A549 (cell line): ENCODE data around the gene TRIM38. TPM values are rescaled to one million over a fixed set of nuclear protein-coding genes. Genes with fewer than 3 reads are reported as not detected.
A peak's percentile ranks its signal among the peaks of the same experiment; 100 is the strongest.

Experiments used
- ATAC-seq, 2 experiments: fragments of 200-7000 bp in 1 of 2; fragments of >200 bp in 1 of 2; cut with Nextera tagmentation in 1 of 2; cut with Tn5 transposase in 1 of 2; 3 replicates each; pipeline versions ENCODE4 v1.8.0 to v1.9.1; 2018 to 2020; ENCODE audit warnings: mild to moderate bottlenecking in 1 of 2, moderate library complexity in 1 of 2
- CTCF ChIA-PET: fragments of 300-600 bp; sonication (Branson Sonifier 250); formaldehyde crosslinking; extraction: SDS; loops from one replicate; lab custom pipeline; 2021; ENCODE audit warnings: antibody characterized with exemption, inconsistent platforms; lab: Yijun Ruan, JAX
- POLR2A ChIA-PET: fragments of 350-600 bp; formaldehyde crosslinking; extraction: SDS; loops from one replicate; lab custom pipeline; 2021; ENCODE audit warnings: antibody characterized with exemption, inconsistent platforms; lab: Yijun Ruan, JAX
- DNase-seq, 2 experiments: peaks; one replicate each; pipeline versions ENCODE4 v3.0.0 to v3.0.0-alpha.2; 2011 to 2016; ENCODE audit warnings: low read depth in 1 of 2, low spot score in 1 of 2
- FAIRE-seq: peaks from 2 replicates; lab custom pipeline; 2011; peaks lifted over from hg19 to GRCh38; lab: Jason Lieb, UNC
- H3K27ac ChIP-seq, 2 experiments: fragments of >200 bp; sonication (Bioruptor Twin); formaldehyde crosslinking; 3 replicates each; pipeline ENCODE4 v1.5.1; 2016 to 2017
- H3K4me1 ChIP-seq: fragments of >200 bp; sonication (Bioruptor Twin); formaldehyde crosslinking; 3 replicates; pipeline ENCODE4 v1.6.1; 2016
- H3K4me2 ChIP-seq: fragments of >200 bp; sonication (Bioruptor Twin); formaldehyde crosslinking; 3 replicates; pipeline ENCODE4 v1.6.1; 2016
- H3K4me3 ChIP-seq: fragments of >200 bp; sonication (Bioruptor Twin); formaldehyde crosslinking; 3 replicates; pipeline ENCODE4 v1.5.1; 2016
- H3K9me3 ChIP-seq: fragments of >200 bp; sonication (Bioruptor Twin); formaldehyde crosslinking; 3 replicates; pipeline ENCODE4 v1.6.1; 2016
- ATOH8 ChIP-seq: fragments of 250-450 bp; sonication (Bioruptor Pico); IDR thresholded peaks from 2 replicates; pipeline ENCODE4 v1.5.0; 2020; ENCODE audit warnings: low read depth, mild to moderate bottlenecking, moderate library complexity
- BCL3 ChIP-seq: fragments of >200 bp; sonication (Bioruptor Twin); formaldehyde crosslinking; IDR thresholded peaks from 3 replicates; pipeline ENCODE4 v1.6.1; 2016
- BHLHE40 ChIP-seq: IDR thresholded peaks from 2 replicates; pipeline ENCODE4 v1.6.1; 2012; ENCODE audit warnings: low read depth, low read length, inconsistent platforms
- CBX8 ChIP-seq: fragments of 200-600 bp; sonication (generic); IDR thresholded peaks from 2 replicates; pipeline ENCODE4 v1.6.1; 2016
- CEBPB ChIP-seq, 2 experiments: fragments of >200 bp in 1 of 2; sonication (Bioruptor Twin) in 1 of 2; formaldehyde crosslinking in 1 of 2; IDR thresholded peaks; 2 replicates each; pipeline ENCODE4 v1.6.1; 2012 to 2016
- CTCF ChIP-seq: fragments of >200 bp; sonication (Bioruptor Twin); formaldehyde crosslinking; IDR thresholded peaks from 3 replicates; pipeline ENCODE4 v1.5.1; 2016
- E2F6 ChIP-seq: IDR thresholded peaks from 2 replicates; pipeline ENCODE4 v1.6.1; 2012; ENCODE audit warnings: low read depth, borderline replicate concordance
- HES2 ChIP-seq: fragments of >200 bp; sonication (Bioruptor Twin); formaldehyde crosslinking; IDR thresholded peaks from 2 replicates; pipeline ENCODE4 v1.6.1; 2016
- HOXB13 ChIP-seq: fragments of 250-450 bp; sonication (Bioruptor Pico); IDR thresholded peaks from 2 replicates; pipeline ENCODE4 v1.5.0; 2020; ENCODE audit warnings: low read depth, mild to moderate bottlenecking, moderate library complexity
- JUN ChIP-seq, 2 experiments: fragments of >200 bp; sonication (Bioruptor Twin); formaldehyde crosslinking; IDR thresholded peaks; 2 replicates in 1 of 2; 3 replicates in 1 of 2; pipeline ENCODE4 v1.6.1; 2016 to 2017
- KDM1A ChIP-seq: fragments of 200-600 bp; sonication (generic); IDR thresholded peaks from 2 replicates; pipeline ENCODE4 v1.6.1; 2016; ENCODE audit warnings: low read depth, mild to moderate bottlenecking
- MYC ChIP-seq: IDR thresholded peaks from 2 replicates; pipeline ENCODE4 v1.6.1; 2012; ENCODE audit warnings: mild to moderate bottlenecking, inconsistent platforms, low read length, improper control_type of control experiment, borderline replicate concordance
- NR3C1 ChIP-seq: fragments of >200 bp; sonication (Bioruptor Twin); formaldehyde crosslinking; IDR thresholded peaks from 3 replicates; pipeline ENCODE4 v1.6.1; 2017
- PBX3 ChIP-seq: IDR thresholded peaks from 2 replicates; pipeline ENCODE4 v1.6.1; 2012
- POLR2A ChIP-seq: IDR thresholded peaks from 2 replicates; pipeline ENCODE4 v1.6.1; 2012; ENCODE audit warnings: mild to moderate bottlenecking, low read length
- RAD21 ChIP-seq, 2 experiments: fragments of >200 bp in 1 of 2; sonication (Bioruptor Twin) in 1 of 2; formaldehyde crosslinking in 1 of 2; IDR thresholded peaks in 1 of 2; conservative IDR thresholded peaks in 1 of 2; 2 replicates in 1 of 2; 3 replicates in 1 of 2; pipeline ENCODE4 v1.6.1; 2012 to 2018; ENCODE audit warnings: inconsistent platforms in 1 of 2
- RCOR1 ChIP-seq: fragments of 150-350 bp; IDR thresholded peaks from 2 replicates; pipeline ENCODE4 v1.6.1; 2014; ENCODE audit warnings: antibody characterized with exemption, low read length, low read depth
- RFX5 ChIP-seq: fragments of 450-650 bp; IDR thresholded peaks from 2 replicates; pipeline ENCODE4 v1.7.1; 2014; ENCODE audit warnings: antibody characterized with exemption, mild to moderate bottlenecking, moderate library complexity
- RNF2 ChIP-seq: fragments of 200-600 bp; sonication (generic); IDR thresholded peaks from 2 replicates; pipeline ENCODE4 v1.6.1; 2016; ENCODE audit warnings: low read depth, mild to moderate bottlenecking, antibody characterized with exemption, moderate library complexity, borderline replicate concordance
- SMC3 ChIP-seq: fragments of >200 bp; sonication (Bioruptor Twin); formaldehyde crosslinking; IDR thresholded peaks from 3 replicates; pipeline ENCODE4 v1.6.1; 2018; ENCODE audit warnings: inconsistent platforms
- SREBF2 ChIP-seq: fragments of 450-650 bp; IDR thresholded peaks from 2 replicates; pipeline ENCODE4 v1.6.1; 2014; ENCODE audit warnings: mild to moderate bottlenecking, moderate library complexity
- TFCP2L1 ChIP-seq: fragments of 250-450 bp; sonication (Bioruptor Pico); IDR thresholded peaks from 2 replicates; pipeline ENCODE4 v1.5.0; 2021; ENCODE audit warnings: mild to moderate bottlenecking
- ZFP36 ChIP-seq: fragments of 450-650 bp; IDR thresholded peaks from 2 replicates; pipeline ENCODE4 v1.6.1; 2014; ENCODE audit warnings: borderline replicate concordance; ENCODE audit not compliant: partially characterized antibody
- ZSCAN20 ChIP-seq: fragments of 250-450 bp; sonication (Bioruptor Pico); IDR thresholded peaks from 2 replicates; pipeline ENCODE4 v1.8.0; 2022; ENCODE audit warnings: mild to moderate bottlenecking, moderate library complexity
- WGBS: methylation state at CpG from one replicate; pipeline ENCODE4 v1.1.6; 2017; ENCODE audit errors: missing lambda C conversion rate; 5-methylcytosine and 5-hydroxymethylcytosine counted together
- polyA plus RNA-seq, 4 experiments: library from polyadenylated mRNA; depleted of rRNA in 3 of 4; stranded (reverse); fragments of >200 nt; fragmentation: RNase III in 1 of 4; extraction: RNeasy Plus Mini Kit Qiagen cat#74134 plus additional on column Dnase treatment in 1 of 4; gene quantifications; 2 replicates in 3 of 4; 3 replicates in 1 of 4; pipeline ENCODE4 v1.2.3, GENCODE V29; 2011 to 2017

TRIM38 gene
- polyA plus RNA-seq, 2 of the 4 experiments (the other 2 are of a cell fraction) = 1.7 to 3.4 TPM

- WGBS = 35% methylated on average over 2 of the region's 2 CpGs
- Histone ChIP-seq H3K9me3 (no peaks in the 10 kb centered on the region), H3K4me1 (0 out of 3 replicates have a peak, but pooled peaks cover 2% of the 10 kb centered on the region), H3K4me3 (no peak overlapping the region), H3K27ac (no peak overlapping the region), H3K4me2 (no peak overlapping the region)
- FAIRE-seq = no peak
- ChIA-PET CTCF (interaction anchor here (1.0 to 1.9 kb wide), 2 partner anchors 54 to 337 kb away, joined by 3 to 7 read pairs; no protein-coding TSS in a partner anchor), POLR2A (no interaction called here)
- ATAC-seq = no peak
- TF ChIP-seq HOXB13 (no peak), CBX8 (no peak), BCL3 (no peak), ZSCAN20 (CRISPR knock-in tag) (no peak), RCOR1 (no peak), TFCP2L1 (CRISPR knock-in tag) (no peak), POLR2A (no peak), ATOH8 (CRISPR knock-in tag) (no peak), NR3C1 (no peak), E2F6 (no peak), CTCF (no peak), PBX3 (no peak), CEBPB (IDR thresholded peaks at IDR 0.05) (no peak), KDM1A (no peak), SMC3 (no peak), ZFP36 (no peak)
- no peak for DNase-seq
Measured at GRCh38 chr6:25939593-25939992, 23.0 kb upstream of the TRIM38 start.

GRCh38 chr6:25942561-25943147 lies 19.9 kb upstream of the TRIM38 start:
- FAIRE-seq (peak; percentile 28), ATAC-seq (peak; percentile 83 to 87; a peak in 4 of 6 replicates), DNase-seq (peak; percentile 16 to 64)
- Histone ChIP-seq H3K9me3 (no peaks in the 10 kb centered on the region), H3K4me3 (no peak overlapping the region), H3K4me2 (no peak overlapping the region), H3K27ac (no peak overlapping the region), H3K4me1 (0 out of 3 replicates have a peak, but pooled peaks cover 2% of the 10 kb centered on the region)
- CTCF ChIA-PET = interaction anchor here (0.7 to 1.8 kb wide), 8 partner anchors 14 to 155 kb away, joined by 3 to 4 read pairs (median 3); no protein-coding TSS in a partner anchor
- 14% methylated on average over 3 of the region's 3 CpGs for WGBS
- no peak for TF ChIP-seq RFX5
- TF ChIP-seq RCOR1 = no peak
- no peak for TF ChIP-seq KDM1A
- TF ChIP-seq SREBF2 = no peak
- no peak for TF ChIP-seq BHLHE40
- peak; percentile 74 for TF ChIP-seq CTCF
- peak; percentile 71 for TF ChIP-seq SMC3
- TF ChIP-seq JUN (IDR thresholded peaks at IDR 0.05) = no peak
- no peak for TF ChIP-seq E2F6
- TF ChIP-seq RAD21 (conservative IDR thresholded peaks at IDR 0.05 in 1 of 2, IDR thresholded peaks at IDR 0.05 in 1 of 2) = peak; percentile 82 to 86
- TF ChIP-seq RNF2 = no peak
- TF ChIP-seq HES2 = no peak
- TF ChIP-seq CEBPB (IDR thresholded peaks at IDR 0.05) = no peak
- TF ChIP-seq MYC = no peak
- POLR2A ChIA-PET = no interaction called here
